ENCODE data around the gene KIAA1191. TPM values are rescaled to one million over a fixed set of nuclear protein-coding genes. Genes with fewer than 3 reads are reported as not detected.

KIAA1191 gene
- total and polyA plus RNA-seq, 2 of the 8 experiments (the other 6 are each of a cell fraction or from before 2014, with no cell fraction given), result 86.4 to 88.0 TPM

DNA sequence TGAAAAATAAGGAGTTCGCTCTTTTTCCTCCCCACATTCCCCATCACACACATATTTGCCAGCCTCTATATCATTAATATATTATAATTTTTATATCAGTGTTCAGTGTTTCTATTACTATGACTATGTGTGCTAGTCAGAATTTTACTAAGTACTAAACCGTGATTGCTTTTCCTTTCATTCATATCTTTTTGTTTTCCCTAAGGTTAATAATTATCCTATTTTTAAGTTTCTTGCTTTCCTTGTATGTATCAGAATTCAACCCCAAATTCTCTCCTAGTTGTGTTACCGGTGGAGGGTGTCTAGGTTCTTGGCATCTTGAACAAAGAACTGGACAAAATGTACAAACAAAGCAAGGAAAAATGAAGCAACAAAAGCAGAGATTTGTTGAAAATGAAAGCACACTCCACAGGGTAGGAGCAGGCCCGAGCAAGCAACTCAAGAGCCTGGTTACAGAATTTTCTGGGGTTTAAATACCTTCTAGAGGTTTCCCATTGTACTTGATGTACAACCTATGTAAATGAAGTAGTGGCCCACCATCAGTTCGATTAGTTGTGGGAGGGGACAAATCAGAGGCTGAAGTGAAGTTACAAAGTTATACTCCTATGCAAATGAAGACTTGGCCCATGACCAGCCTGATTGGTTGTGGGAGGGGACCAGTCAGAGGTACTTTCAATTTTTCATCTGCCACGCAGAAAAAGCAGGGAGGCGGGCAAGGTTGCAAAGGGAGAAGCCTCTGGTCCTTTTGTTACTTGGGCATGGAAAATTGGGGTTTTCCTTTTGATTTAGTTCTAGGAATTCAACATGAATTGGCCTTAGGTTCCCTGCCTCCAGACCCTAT is 43.8 kb downstream of the KIAA1191 start (continued):
- TF ChIP-seq, protein P1, sequence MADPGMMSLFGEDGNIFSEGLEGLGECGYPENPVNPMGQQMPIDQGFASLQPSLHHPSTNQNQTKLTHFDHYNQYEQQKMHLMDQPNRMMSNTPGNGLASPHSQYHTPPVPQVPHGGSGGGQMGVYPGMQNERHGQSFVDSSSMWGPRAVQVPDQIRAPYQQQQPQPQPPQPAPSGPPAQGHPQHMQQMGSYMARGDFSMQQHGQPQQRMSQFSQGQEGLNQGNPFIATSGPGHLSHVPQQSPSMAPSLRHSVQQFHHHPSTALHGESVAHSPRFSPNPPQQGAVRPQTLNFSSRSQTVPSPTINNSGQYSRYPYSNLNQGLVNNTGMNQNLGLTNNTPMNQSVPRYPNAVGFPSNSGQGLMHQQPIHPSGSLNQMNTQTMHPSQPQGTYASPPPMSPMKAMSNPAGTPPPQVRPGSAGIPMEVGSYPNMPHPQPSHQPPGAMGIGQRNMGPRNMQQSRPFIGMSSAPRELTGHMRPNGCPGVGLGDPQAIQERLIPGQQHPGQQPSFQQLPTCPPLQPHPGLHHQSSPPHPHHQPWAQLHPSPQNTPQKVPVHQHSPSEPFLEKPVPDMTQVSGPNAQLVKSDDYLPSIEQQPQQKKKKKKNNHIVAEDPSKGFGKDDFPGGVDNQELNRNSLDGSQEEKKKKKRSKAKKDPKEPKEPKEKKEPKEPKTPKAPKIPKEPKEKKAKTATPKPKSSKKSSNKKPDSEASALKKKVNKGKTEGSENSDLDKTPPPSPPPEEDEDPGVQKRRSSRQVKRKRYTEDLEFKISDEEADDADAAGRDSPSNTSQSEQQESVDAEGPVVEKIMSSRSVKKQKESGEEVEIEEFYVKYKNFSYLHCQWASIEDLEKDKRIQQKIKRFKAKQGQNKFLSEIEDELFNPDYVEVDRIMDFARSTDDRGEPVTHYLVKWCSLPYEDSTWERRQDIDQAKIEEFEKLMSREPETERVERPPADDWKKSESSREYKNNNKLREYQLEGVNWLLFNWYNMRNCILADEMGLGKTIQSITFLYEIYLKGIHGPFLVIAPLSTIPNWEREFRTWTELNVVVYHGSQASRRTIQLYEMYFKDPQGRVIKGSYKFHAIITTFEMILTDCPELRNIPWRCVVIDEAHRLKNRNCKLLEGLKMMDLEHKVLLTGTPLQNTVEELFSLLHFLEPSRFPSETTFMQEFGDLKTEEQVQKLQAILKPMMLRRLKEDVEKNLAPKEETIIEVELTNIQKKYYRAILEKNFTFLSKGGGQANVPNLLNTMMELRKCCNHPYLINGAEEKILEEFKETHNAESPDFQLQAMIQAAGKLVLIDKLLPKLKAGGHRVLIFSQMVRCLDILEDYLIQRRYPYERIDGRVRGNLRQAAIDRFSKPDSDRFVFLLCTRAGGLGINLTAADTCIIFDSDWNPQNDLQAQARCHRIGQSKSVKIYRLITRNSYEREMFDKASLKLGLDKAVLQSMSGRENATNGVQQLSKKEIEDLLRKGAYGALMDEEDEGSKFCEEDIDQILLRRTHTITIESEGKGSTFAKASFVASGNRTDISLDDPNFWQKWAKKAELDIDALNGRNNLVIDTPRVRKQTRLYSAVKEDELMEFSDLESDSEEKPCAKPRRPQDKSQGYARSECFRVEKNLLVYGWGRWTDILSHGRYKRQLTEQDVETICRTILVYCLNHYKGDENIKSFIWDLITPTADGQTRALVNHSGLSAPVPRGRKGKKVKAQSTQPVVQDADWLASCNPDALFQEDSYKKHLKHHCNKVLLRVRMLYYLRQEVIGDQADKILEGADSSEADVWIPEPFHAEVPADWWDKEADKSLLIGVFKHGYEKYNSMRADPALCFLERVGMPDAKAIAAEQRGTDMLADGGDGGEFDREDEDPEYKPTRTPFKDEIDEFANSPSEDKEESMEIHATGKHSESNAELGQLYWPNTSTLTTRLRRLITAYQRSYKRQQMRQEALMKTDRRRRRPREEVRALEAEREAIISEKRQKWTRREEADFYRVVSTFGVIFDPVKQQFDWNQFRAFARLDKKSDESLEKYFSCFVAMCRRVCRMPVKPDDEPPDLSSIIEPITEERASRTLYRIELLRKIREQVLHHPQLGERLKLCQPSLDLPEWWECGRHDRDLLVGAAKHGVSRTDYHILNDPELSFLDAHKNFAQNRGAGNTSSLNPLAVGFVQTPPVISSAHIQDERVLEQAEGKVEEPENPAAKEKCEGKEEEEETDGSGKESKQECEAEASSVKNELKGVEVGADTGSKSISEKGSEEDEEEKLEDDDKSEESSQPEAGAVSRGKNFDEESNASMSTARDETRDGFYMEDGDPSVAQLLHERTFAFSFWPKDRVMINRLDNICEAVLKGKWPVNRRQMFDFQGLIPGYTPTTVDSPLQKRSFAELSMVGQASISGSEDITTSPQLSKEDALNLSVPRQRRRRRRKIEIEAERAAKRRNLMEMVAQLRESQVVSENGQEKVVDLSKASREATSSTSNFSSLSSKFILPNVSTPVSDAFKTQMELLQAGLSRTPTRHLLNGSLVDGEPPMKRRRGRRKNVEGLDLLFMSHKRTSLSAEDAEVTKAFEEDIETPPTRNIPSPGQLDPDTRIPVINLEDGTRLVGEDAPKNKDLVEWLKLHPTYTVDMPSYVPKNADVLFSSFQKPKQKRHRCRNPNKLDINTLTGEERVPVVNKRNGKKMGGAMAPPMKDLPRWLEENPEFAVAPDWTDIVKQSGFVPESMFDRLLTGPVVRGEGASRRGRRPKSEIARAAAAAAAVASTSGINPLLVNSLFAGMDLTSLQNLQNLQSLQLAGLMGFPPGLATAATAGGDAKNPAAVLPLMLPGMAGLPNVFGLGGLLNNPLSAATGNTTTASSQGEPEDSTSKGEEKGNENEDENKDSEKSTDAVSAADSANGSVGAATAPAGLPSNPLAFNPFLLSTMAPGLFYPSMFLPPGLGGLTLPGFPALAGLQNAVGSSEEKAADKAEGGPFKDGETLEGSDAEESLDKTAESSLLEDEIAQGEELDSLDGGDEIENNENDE (IDR thresholded peaks at IDR 0.05; ENCODE audit: insufficient replicate concordance, low read length), result no peak
- no peak for TF ChIP-seq ASH2L (IDR thresholded peaks at IDR 0.05; ENCODE audit: low read length)
- TF ChIP-seq TAF7 (optimal IDR thresholded peaks at IDR 0.05; ENCODE audit: borderline replicate concordance, low read depth, low read length), result no peak
- no peak for TF ChIP-seq CTBP2 (IDR thresholded peaks at IDR 0.05; ENCODE audit: borderline replicate concordance, insufficient read depth, insufficient read length, low read length)
- TF ChIP-seq RBBP5 (IDR thresholded peaks at IDR 0.05; ENCODE audit: borderline replicate concordance, low read depth, low read length), result no peak
- TF ChIP-seq SAP30 (IDR thresholded peaks at IDR 0.05; ENCODE audit: insufficient read depth, insufficient replicate concordance, low read length), result no peak
